ENCODE results near the gene MAN2A2. TPM values are rescaled to one million over a fixed set of nuclear protein-coding genes. Genes with fewer than 3 reads are reported as not detected.

MAN2A2 gene
- total RNA-seq, 2 donors from 2014 or later, result 159 to 186 TPM

DNA sequence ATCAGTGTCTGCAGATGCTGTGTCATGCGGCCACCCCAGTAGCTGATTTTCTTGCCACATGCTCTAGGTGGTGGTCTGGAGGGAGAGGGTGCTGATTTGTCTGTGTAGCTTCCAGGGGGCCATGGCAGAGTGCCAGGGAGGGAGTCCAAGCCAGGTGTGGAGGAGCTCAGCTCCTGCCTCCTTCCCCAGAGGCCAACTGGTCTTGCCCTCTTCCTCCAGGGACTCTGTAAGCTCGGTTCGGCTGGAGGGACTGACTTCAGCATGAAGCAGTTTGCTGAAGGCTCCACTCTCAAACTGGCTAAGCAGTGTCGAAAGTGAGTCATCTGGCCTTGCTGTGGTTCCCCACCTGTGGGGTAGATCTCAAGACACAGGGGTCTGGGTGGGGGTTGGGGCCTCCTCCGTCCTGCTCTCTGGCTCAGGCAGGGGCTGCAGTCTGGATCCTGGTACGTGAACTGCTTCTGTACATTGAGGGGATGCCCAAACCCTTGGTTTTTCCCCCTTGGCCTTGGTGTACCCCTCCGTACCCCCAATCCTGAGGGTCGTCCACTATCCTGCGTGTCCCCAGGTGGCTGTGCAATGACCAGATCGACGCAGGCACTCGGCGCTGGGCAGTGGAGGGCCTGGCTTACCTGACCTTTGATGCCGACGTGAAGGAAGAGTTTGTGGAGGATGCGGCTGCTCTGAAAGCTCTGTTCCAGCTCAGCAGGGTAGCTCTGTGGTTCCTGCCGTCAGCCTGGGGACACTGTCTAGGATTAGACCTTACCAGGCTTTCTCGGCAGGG lies 44.7 kb downstream of the MAN2A2 start:
- ATAC-seq (no peak), DNase-seq (no peak)

DNA sequence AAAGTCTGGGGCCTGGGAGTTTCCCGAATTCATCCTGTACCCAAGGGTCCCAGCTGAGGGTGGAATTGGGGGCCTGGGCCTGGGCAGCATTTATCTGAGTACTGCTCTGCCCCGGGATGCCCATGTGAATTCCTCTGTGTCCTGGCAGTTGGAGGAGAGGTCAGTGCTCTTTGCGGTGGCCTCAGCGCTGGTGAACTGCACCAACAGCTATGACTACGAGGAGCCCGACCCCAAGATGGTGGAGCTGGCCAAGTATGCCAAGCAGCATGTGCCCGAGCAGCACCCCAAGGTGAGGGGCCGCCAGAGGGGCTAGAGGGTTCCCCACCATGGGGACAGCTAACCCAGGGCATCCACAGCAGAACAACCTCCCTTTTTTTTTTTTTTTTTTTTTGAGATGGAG lies 45.4 kb downstream of the MAN2A2 start:
- H3K36me3 Mint-ChIP-seq (ENCODE audit: low read depth), result no peaks in the 10 kb centered on the region
- H3K27ac Mint-ChIP-seq, result no peak overlapping the region
- H3K27me3 Mint-ChIP-seq, result no peaks in the 10 kb centered on the region
- no peak for DNase-seq
- no peaks in the 10 kb centered on the region for H3K4me1 Mint-ChIP-seq
- H3K4me3 Mint-ChIP-seq, result no peak overlapping the region
- no peak for ATAC-seq
- no peaks in the 10 kb centered on the region for H3K9me3 ChIP-seq (ENCODE audit: control insufficient read depth, low read length, poor library complexity, severe bottlenecking)

More for the DNA sequence above, 44.7 kb downstream of the MAN2A2 start:
- no peaks in the 10 kb centered on the region for H3K9me3 ChIP-seq (ENCODE audit: control insufficient read depth, low read length, poor library complexity, severe bottlenecking)
- no peaks in the 10 kb centered on the region for H3K36me3 Mint-ChIP-seq (ENCODE audit: low read depth)
- no peaks in the 10 kb centered on the region for H3K4me1 Mint-ChIP-seq
- H3K27me3 Mint-ChIP-seq, result no peaks in the 10 kb centered on the region
- no peak overlapping the region for H3K27ac Mint-ChIP-seq
- no peak overlapping the region for H3K4me3 Mint-ChIP-seq

- Mint-ChIP-seq H3K4me1 (peaks cover 2% of the 10 kb centered on the region), H3K36me3 (ENCODE audit: low read depth) (no peaks in the 10 kb centered on the region), H3K4me3 (no peak overlapping the region), H3K27ac (no peak overlapping the region), H3K27me3 (no peaks in the 10 kb centered on the region)
- no peaks in the 10 kb centered on the region for H3K9me3 ChIP-seq (ENCODE audit: control insufficient read depth, low read length, poor library complexity, severe bottlenecking)
- DNase-seq (no peak), ATAC-seq (no peak)
Observed at GRCh38 chr15:90949979-90950675, 47.0 kb downstream of the MAN2A2 start.

GRCh38 chr15:90950676-90951075 lies 47.6 kb downstream of the MAN2A2 start:
- DNase-seq (no peak), ATAC-seq (no peak)
- Mint-ChIP-seq H3K27ac (no peak overlapping the region), H3K4me3 (no peak overlapping the region), H3K36me3 (ENCODE audit: low read depth) (no peaks in the 10 kb centered on the region), H3K4me1 (peaks cover 2% of the 10 kb centered on the region), H3K27me3 (no peaks in the 10 kb centered on the region)
- no peaks in the 10 kb centered on the region for H3K9me3 ChIP-seq (ENCODE audit: control insufficient read depth, low read length, poor library complexity, severe bottlenecking)

DNA sequence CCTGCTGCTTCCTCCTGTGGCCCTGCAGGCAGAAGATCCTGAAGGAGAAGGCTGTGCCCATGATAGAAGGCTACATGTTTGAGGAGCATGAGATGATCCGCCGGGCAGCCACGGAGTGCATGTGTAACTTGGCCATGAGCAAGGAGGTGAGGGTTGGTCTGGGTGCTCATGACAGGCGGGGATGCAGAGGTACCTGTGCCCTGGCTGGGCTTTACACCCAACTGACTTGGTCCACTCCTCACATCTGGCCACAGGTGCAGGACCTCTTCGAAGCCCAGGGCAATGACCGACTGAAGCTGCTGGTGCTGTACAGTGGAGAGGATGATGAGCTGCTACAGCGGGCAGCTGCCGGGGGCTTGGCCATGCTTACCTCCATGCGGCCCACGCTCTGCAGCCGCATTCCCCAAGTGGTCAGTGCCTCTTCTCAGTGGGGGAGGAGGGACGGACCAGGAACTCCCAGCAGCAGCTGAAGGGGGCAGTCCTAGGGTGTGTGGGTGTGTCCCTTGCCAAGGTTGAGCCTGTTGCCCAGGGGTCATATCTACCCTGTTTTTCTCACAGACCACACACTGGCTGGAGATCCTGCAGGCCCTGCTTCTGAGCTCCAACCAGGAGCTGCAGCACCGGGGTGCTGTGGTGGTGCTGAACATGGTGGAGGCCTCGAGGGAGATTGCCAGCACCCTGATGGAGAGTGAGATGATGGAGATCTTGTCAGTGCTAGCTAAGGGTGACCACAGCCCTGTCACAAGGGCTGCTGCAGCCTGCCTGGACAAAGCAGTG lies 50.0 kb downstream of the MAN2A2 start:
- H3K27ac Mint-ChIP-seq, result peak overlapping the region; percentile 61
- H3K9me3 ChIP-seq (ENCODE audit: control insufficient read depth, low read length, poor library complexity, severe bottlenecking), result no peaks in the 10 kb centered on the region
- no peaks in the 10 kb centered on the region for H3K27me3 Mint-ChIP-seq
- no peaks in the 10 kb centered on the region for H3K36me3 Mint-ChIP-seq (ENCODE audit: low read depth)
- ATAC-seq (no peak), DNase-seq (no peak)
- H3K4me3 Mint-ChIP-seq, result no peak overlapping the region
- peaks cover 9% of the 10 kb centered on the region for H3K4me1 Mint-ChIP-seq

- H3K36me3 Mint-ChIP-seq (ENCODE audit: low read depth), result no peaks in the 10 kb centered on the region
- no peaks in the 10 kb centered on the region for H3K9me3 ChIP-seq (ENCODE audit: control insufficient read depth, low read length, poor library complexity, severe bottlenecking)
- H3K4me3 Mint-ChIP-seq, result peak overlapping the region; percentile 87
- H3K27ac Mint-ChIP-seq, result peak overlapping the region; percentile 87
- no peaks in the 10 kb centered on the region for H3K27me3 Mint-ChIP-seq
- peaks cover 9% of the 10 kb centered on the region for H3K4me1 Mint-ChIP-seq
- DNase-seq, result no peak
- no peak for ATAC-seq
Observed at GRCh38 chr15:90953947-90954711, 51.0 kb downstream of the MAN2A2 start.

DNA sequence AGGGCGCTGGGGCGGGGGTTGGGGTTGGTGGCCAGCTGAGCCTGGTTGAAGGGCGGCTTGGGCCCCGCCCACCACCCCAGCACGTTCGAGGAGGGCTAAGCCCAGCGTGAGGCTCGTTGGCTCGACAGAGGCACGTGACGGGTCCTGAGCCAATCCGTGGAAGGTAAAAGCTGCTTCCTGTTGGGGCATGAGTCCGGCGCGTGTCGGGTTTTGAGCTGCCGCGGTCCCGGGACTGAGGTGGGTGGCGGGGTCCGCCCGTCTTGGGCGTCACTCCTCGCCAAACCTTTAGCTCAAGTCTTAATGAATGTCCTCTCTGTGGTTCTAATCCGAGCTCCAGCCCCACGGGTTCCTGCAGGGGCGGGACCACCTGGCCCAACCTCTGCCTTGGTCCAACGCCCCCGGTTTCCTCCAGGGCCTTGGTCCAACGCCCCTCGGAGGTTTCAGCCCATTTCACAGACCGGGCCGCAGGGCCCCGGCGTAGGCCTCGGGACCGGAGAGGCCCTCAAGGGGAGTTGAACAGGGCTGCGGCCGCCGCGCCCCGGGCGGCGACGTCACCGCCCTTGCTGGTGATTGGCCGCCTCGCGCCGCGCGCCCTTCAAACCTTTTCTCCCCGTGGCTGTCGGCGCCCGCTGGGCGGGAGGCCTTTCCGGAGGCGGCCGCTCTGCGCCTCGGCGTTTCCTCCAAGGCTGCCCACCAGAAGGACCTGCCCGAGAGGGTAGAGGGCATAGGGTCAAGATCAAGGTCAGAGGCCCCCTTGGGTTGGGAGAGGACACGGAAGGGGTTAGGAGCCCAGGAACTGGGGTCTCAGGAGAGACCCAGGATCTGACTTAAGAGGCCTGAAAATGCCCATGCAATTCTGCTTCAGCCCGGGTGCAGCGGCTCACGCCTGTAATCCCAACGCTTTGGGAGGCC lies 51.9 kb downstream of the MAN2A2 start, which contains the start of gene RCCD1:
TSS of gene RCCD1 (plus strand) at position 173 of the 912 bp plus-strand sequence. CDS start 1,851 bp downstream, outside the sequence.
- no peaks in the 10 kb centered on the region for H3K9me3 ChIP-seq (ENCODE audit: control insufficient read depth, low read length, poor library complexity, severe bottlenecking)
- Mint-ChIP-seq H3K27ac (peak within 1 kb of the TSS; percentile 87), H3K4me3 (peak within 1 kb of the TSS; percentile 87), H3K27me3 (no peaks in the 10 kb centered on the region), H3K4me1 (peaks cover 11% of the 10 kb centered on the region), H3K36me3 (ENCODE audit: low read depth) (no peaks in the 10 kb centered on the region)
- DNase-seq (peak; percentile 69 to 79 (median 77)), ATAC-seq (peak; percentile 97)

- no peaks in the 10 kb centered on the region for H3K9me3 ChIP-seq (ENCODE audit: control insufficient read depth, low read length, poor library complexity, severe bottlenecking)
- Mint-ChIP-seq H3K4me1 (peaks cover 11% of the 10 kb centered on the region), H3K36me3 (ENCODE audit: low read depth) (no peaks in the 10 kb centered on the region), H3K27me3 (no peaks in the 10 kb centered on the region), H3K4me3 (peak overlapping the region; percentile 87), H3K27ac (peak overlapping the region; percentile 87)
- DNase-seq (no peak), ATAC-seq (no peak)
Observed at GRCh38 chr15:90955624-90956273, 52.6 kb downstream of the MAN2A2 start.

- Mint-ChIP-seq H3K4me1 (peaks cover 11% of the 10 kb centered on the region), H3K36me3 (ENCODE audit: low read depth) (peaks cover 3% of the 10 kb centered on the region), H3K27me3 (no peaks in the 10 kb centered on the region), H3K4me3 (peak overlapping the region; percentile 87), H3K27ac (no peak overlapping the region)
- DNase-seq (peak; percentile 50 to 70 (median 58)), ATAC-seq (no peak)
- H3K9me3 ChIP-seq (ENCODE audit: control insufficient read depth, low read length, poor library complexity, severe bottlenecking), result no peaks in the 10 kb centered on the region
Observed at GRCh38 chr15:90956274-90957030, 53.4 kb downstream of the MAN2A2 start.

GRCh38 chr15:90957031-90957790 lies 54.1 kb downstream of the MAN2A2 start:
- Mint-ChIP-seq H3K36me3 (ENCODE audit: low read depth) (peaks cover 3% of the 10 kb centered on the region), H3K4me3 (peak overlapping the region; percentile 78), H3K27ac (no peak overlapping the region), H3K4me1 (peaks cover 13% of the 10 kb centered on the region), H3K27me3 (no peaks in the 10 kb centered on the region)
- no peaks in the 10 kb centered on the region for H3K9me3 ChIP-seq (ENCODE audit: control insufficient read depth, low read length, poor library complexity, severe bottlenecking)
- no peak for ATAC-seq
- no peak for DNase-seq

Measured in T-helper 17 cell (primary cell).